CD1c-positive myeloid dendritic cell (primary cell): ENCODE results near the gene IFNA7.
"Not testable (repeated sequence)": the region's sequence is repeated elsewhere in the genome, so short reads cannot be mapped to it uniquely, and the experiment has no call there.

Experiments used
- DNase-seq: peaks from one replicate; pipeline ENCODE4 v3.0.0-alpha.2; 2016; ENCODE audit errors: extremely low spot score

Gene IFNA7

DNA sequence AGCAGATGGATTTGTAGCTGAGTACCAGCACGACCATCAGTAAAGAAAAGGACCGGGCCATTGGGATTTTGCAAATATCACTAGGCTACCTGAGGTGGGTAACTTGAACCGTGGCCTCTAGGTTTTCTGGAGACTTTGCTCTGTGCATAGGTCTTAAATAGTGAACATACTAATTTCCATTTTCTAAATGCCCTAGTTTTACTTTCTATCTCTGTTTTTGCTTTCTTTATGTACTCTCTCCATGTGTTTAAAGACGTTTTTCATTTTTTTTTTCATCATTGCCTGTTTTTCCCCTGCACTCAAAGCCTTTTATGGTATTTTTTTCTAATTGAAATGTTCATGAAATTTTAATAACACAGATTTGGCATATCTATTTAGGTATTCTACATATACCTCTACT is at the start of gene IFNA7:
Gene IFNA7, minus strand, starts transcription at position 101 of the 400 bp plus-strand sequence. Its CDS starts 40 bp downstream, at position 61.
- not testable (repeated sequence) for DNase-seq

DNA sequence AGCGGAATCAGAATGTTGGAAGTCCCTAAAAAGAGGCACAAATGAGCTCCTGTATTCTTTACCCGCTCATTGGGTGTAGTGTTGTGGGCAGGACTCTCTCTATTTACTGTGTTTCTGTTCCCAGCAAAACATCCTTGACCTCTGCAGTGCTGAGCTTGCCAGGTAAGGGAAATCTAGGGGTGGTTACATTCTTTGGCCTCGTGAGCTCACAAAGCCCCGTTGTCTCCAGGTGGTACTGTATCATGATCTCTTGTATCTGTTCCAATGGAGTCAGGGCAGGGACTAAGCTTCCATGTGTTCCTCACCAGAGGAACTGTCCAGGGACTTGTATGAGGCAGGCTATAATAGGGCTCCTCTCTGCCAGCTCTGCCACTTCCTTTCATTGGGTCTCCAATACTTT is 49.6 kb upstream of the IFNA7 start:
- DNase-seq, result no peak

DNA sequence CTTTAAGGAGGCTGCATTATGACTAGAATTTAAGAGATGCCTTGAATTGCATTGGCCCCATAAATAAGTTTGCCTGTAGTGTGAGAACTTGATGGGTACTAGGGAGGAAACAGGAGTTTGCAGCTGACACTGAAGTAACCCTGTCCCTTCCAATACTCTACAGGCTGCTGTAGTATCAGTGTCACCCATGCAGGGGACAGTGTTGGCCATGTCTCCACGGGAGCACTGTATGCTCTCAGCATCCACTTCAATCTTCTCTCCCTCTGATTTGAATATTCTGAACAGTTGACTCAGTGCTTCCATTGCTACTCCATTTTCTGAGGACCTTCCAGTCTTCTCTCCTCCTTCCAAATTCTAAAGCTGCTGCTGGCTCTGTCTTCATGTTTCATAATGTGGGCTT is 49.2 kb upstream of the IFNA7 start:
- no peak for DNase-seq

DNA sequence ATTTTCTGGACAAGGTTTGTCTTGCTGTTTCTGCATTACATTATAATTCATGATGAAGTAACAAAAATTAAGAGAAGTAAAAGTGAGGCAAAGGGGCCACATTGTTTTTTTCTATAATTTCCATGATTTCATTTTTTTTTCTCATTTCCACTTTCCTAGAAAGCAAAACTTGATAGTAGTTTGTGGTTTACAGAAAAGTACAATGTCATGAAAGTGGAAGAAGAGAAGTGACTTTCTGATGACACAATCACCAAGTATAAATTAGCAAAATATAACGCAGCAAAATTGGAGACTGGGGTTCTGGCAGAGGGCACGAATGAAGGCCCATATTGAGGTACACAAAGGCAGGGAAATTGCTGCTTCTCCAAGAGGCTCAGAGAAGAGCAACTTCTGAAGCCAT is 42.8 kb upstream of the IFNA7 start:
- peak; percentile 58 for DNase-seq

DNA sequence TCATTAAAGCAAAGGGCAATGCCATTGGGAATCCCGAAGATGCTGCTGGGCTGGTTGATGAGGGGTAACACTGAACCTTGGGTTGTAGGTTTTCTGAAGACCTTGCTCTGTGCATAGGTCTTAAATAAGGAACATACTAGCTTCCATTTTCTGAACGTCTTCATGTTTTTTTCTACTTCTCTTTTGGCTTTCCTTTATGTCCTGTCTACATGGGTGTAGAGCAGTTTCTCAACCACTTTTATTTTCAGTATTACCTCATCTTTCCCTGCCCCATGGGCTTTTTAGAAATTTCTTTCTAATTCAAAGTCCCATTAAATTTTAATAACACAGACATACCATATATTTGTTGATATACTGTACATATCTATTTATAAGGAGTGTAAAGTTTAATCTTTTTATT is 37.9 kb upstream of the IFNA7 start, which contains the start of gene IFNA14:
Gene IFNA14, minus strand, starts transcription at position 95 of the 400 bp plus-strand sequence. Its CDS starts 70 bp downstream, at position 25.
- DNase-seq, result peak; percentile 6

DNA sequence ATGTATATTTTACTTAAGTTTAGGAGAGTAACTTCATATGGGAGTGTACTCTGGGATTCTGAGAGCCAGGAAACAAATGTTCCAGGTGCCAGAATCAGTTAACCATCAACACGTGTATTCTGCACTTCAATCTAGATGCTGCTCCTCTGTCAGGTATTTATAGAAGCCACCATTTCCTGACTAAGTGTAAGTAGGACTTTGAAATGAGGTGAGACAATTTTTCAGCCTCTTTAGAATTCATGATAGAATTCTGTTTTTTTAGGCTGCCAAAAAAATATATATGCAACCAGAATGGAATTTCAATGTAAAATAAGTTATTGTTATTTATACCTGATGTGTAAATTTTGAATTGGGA is 34.3 kb upstream of the IFNA7 start:
- DNase-seq, result not testable (repeated sequence)

DNA sequence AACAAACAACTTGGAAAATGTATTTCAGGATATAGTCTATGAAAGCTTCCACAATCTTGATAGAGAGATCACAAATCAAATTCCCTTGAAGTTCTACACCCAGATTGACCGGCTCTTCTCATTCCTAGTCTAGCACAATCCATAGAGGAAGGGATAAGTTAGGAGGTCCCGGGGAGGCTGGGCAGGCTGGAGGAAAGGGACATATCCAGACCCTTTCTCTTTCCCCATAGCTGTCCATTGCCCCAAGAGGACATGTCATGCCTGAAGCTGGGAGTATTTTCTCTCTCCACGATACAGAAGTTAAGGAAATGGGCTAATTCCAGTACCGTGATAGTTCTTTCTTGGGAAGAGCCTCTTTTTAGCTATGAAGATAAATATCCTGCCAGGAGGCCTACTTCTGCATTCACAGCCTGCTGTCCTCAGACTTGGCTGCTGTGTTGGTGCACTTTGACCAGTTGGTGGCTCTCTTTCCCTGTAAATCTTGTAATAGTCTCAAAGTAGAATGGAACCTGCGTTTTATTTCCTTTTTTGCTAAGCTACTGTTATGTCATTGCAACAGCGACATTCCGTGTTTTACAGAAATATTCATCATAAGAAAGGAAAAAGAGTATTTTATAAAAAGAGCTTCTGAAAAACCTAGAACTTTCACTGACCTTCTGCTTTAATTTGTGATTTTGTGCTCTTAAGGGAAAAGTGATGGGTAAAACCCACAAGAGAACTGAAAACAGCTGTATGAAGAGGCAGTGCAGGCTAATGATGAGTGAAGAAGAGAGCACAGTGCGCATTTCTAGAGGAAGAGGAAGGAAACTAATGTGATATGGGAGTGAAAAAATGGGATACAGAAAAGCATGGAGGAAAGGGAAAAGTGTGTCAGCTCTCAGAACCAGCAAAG is 33.7 kb upstream of the IFNA7 start:
- peak; percentile 72 for DNase-seq

DNA sequence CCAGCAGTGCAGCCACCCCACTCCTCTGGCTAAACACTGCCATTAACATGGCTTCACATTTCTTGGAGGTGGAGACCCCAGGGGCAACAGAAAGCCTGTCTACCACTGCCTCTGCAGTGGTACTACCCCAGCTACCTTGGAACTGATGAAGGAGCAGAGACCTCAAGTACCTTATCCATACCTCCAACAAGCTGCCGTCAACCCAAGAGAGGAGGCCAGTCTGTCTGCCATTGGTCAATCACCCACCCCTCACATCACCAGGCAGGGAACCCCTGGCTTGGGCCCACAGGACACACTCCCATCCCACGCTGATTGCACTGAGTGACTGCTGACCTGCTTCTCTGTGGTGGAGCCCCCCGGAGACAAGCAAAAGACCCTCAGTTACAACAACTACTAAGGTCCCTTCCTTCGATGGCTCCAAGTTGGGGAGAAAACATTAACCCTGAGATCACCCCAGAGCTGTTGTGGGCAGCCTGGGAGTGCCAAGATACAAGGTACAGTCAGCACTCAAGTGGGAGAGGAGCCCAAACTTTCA is 32.2 kb upstream of the IFNA7 start:
- no peak for DNase-seq

DNA sequence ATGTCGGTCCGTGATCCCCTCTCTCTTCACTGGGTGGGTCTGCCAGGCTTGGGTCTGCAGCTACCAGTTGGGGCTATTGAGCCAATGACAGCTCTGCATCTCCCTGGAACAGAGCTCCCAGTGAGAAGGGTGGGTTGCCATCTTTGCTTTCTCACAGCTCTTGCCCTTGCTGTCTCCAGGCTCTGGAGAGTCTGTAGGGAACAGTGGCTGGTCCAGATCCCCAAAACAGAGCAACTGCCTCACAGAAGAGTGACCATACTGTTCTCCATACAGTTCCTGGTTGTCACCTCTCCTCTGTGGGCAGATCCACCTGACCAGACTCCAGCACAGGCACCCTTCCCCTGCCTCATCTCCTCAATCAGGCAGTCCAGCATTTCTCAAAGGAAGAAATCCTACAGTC is 31.3 kb upstream of the IFNA7 start:
- DNase-seq, result no peak

DNA sequence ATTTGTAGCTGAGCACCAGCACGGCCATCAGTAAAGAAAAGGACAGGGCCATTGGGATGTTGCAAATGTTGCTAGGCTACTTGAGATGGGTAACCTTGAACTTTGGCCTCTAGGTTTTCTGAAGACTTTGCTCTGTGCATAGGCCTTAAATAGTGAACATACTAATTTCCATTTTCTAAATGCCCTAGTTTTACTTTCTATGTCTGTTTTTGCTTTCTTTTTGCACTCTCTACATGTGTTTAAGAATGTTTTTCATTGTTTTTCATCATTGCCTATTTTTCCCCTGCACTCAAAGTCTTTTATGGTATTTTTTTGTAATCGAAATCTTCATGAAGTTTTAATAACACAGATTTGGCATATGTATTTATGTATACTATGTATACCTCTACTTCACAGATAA is 26.1 kb upstream of the IFNA7 start, which contains the start of gene IFNA17:
Gene IFNA17, minus strand, starts transcription at position 101 of the 400 bp plus-strand sequence. Its CDS starts 49 bp downstream, at position 52.
- DNase-seq, result no peak

DNA sequence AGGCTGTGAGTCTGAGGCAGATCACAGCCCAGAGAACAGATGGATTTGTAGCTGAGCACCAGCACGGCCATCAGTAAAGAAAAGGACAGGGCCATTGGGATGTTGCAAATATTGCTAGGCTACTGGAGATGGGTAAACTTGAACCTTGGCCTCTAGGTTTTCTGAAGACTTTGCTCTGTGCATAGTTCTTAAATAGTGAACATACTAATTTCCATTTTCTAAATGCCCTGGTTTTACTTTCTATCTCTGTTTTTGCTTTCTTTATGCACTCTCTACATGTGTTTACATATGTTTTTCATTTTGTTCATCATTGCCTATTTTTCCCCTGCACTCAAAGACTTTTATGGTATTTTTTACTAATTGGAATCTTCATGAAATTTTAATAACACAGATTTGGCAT is 15.2 kb upstream of the IFNA7 start, which contains the start of gene IFNA16:
Gene IFNA16, minus strand, starts transcription at position 101 of the 400 bp plus-strand sequence. Its CDS starts 6 bp downstream, at position 95.
- not testable (repeated sequence) for DNase-seq

DNA sequence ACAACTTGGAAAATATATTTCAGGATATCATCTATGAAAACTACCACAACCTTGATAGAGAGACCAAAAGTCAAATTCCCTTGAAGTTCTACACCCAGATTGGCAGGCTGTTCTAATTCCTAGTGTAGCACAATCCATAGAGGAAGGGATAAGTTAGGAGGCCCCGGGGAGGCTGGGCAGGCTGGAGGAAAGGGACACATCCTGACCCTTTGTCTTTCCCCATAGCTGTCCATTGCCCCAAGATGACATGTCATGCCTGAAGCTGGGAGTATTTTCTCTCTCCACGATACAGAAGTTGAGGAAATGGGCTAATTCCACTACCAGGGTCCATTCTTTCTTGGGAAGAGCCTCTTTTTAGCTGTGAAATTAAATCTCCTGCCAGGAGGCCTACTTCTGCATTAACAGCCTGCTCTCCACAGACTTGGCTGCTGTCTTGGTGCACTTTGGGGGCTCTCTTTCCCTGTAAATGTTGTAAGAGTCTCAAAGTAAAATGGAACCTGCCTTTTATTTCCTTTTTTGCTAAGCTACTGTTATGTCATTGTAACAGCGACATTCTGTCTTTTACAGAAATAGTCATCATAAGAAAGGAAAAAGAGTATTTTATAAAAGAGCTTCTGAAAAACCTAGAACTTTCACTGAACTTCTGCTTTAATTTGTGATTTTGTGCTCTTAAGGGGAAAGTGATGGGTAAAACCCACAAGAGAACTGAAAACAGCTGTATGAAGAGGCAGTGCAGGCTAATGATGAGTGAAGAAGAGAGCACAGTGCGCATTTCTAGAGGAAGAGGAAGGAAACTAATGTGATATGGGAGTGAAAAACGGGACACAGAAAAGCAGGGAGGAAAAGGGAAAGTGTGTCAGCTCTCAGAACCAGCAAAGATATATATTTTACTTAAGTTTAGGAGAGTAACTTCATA is 11.7 kb upstream of the IFNA7 start:
- peak; percentile 56 for DNase-seq

DNA sequence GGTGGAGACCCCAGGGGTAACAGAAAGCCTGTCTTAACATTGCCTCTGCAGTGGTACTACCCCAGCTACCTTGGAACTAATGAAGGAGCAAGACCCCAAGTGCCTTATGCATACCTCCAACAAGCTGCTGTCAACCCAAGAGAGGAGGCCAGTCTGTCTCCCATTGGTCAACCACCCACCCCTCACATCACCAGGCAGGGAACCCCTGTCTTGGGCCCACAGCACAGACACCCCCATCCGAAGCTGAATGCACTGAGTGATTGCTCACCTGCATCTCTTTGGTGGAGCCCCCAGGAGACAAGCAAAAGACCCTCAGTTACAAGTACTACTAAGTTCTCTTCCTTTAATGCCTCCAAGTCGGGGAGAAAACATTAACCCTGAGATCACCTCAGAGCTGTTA is 10.2 kb upstream of the IFNA7 start:
- DNase-seq, result not testable (repeated sequence)

DNA sequence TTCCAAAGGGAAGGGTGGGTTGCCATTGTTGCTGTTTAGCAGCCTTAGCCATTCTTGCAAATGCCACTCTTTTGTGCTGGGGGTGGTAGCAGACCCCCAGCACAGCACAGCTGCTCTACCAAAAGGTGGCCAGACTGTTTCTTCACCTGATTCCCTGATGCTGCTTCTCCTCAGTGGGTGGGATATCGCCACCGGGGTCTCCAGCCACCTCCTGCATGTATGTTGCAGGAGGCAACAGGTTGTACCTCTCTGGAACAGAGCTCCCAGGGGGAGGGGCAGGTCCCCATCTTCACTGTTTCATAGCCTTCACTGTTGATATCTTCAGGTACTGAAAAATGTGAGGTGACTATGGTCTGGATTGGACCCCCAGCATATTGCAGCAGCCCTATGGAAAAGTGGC is 8.8 kb upstream of the IFNA7 start:
- DNase-seq, result not testable (repeated sequence)

DNA sequence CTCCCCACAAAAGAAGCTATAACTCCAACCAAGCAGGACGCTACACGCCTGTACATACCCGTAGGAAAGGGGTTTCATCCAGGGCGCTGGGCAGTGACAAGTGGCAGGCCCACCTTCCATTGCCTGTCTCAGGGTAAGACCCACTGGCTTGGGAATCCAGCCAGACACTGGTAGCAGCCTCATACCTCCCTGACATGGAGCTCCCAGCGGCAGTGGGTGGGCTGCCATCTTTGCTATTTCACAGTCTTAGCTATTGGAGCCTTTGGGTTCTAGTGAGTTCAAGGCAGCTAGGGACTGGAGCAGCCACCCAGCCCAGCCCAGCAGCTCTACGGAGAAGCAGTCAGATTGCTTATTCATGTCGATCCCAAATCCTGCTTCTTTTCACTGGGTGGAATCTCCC is 8.3 kb upstream of the IFNA7 start:
- DNase-seq, result no peak

DNA sequence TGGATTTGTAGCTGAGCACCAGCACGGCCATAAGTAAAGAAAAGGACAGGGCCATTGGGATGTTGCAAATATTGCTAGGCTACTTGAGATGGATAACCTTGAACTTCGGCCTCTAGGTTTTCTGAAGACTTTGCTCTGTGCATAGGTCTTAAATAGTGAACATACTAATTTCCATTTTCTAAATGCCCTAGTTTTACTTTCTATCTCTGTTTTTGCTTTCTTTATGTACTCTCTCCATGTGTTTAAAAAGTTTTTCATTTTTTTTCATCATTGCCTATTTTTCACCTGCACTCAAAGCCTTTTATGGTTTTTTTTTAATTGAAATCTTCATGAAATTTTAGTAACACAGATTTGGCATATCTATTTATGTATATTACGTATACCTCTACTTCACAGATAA is 5.0 kb upstream of the IFNA7 start, which contains the start of gene IFNA10:
Gene IFNA10, minus strand, starts transcription at position 101 of the 400 bp plus-strand sequence. Its CDS starts 46 bp downstream, at position 55.
- not testable (repeated sequence) for DNase-seq

DNA sequence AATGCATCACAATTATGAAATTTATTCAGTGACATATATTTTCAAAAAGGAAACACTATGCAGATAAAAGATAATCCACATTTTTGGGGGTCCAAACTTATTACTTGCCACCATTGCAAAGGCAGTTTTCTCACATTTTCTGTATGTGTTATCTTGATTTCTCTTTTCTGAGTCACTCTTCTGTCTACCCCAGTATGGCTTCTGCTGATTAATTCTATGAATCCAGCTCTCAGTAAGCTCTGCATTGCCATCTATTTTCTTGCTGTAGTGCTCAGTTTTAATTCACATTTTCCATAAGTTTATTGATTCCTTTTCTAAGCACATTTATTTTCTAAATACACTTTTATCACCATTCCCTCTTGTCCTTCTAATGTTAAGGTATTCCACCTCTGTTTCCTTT is 3.2 kb upstream of the IFNA7 start:
- no peak for DNase-seq

DNA sequence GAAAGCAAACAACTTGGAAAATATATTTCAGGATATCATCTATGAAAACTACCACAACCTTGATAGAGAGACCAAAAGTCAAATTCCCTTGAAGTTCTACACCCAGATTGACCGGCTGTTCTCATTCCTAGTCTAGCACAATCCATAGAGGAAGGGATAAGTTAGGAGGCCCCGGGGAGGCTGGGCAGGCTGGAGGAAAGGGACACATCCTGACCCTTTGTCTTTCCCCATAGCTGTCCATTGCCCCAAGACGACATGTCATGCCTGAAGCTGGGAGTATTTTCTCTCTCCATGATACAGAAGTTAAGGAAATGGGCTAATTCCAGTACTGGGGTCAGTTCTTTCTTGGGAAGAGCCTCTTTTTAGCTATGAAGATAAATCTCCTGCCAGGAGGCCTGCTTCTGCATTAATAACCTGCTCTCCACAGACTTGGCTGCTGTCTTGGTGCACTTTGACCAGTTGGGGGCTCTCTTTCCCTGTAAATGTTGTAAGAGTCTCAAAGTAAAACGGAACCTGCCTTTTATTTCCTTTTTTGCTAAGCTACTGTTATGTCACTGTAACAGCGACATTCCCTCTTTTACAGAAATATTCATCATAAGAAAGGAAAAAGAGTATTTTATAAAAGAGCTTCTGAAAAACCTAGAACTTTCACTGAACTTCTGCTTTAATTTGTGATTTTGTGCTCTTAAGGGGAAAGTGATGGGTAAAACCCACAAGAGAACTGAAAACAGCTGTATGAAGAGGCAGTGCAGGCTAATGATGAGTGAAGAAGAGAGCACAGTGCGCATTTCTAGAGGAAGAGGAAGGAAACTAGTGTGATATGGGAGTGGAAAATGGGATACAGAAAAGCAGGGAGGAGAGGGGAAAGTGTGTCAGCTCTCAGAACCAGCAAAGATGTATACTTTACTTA is 6.9 kb downstream of the IFNA7 start:
- peak; percentile 60 for DNase-seq

DNA sequence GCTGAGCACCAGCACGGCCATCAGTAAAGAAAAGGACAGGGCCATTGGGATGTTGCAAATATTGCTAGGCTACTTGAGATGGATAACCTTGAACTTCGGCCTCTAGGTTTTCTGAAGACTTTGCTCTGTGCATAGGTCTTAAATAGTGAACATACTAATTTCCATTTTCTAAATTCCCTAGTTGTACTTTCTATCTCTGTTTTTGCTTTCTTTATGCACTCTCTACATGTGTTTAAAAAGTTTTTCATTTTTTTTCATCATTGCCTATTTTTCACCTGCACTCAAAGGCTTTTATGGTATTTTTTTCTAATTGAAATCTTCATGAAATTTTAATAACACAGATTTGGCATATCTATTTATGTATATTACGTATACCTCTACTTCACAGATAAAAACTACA is 14.5 kb downstream of the IFNA7 start, which contains the start of gene IFNA4:
Gene IFNA4, minus strand, starts transcription at position 101 of the 400 bp plus-strand sequence. Its CDS starts 56 bp downstream, at position 45.
- DNase-seq, result not testable (repeated sequence)
